HL-60/S4 treated with retinoic acid at 250 ng/mL for 4 days and 3 days (cell line): ENCODE measurements around the gene CSGALNACT2.

Experiments used
- in situ Hi-C: fragments of 300-500 bp; cut with MboI; formaldehyde crosslinking; loops from 2 replicates; pipeline ENCODE4 v1.7.0; 2022; ENCODE audit warnings: low sequenced_read_pairs

CSGALNACT2 gene

DNA sequence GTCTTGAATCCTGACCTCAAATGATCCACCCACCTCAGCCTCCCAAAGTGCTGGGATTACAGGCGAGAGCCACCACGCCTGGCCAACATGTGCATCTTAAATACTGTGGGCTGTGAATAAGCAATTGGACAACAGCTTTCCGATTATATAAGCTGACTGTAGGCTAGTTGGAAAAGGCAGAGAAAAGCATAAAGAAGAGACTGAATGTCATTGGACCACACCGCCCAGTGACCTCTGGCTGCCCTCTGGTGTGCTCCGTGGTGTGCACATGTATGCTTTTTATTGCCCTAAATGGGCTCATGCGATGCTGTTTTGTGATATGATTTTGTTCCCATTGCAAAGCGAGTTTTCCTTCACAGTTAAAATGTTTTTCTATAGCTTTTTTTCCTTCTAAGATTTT lies 15.4 kb upstream of the CSGALNACT2 start:
- in situ Hi-C loops = loop anchor here (25.0 kb wide), 1 partner anchor 261 kb away; no protein-coding TSS in a partner anchor

DNA sequence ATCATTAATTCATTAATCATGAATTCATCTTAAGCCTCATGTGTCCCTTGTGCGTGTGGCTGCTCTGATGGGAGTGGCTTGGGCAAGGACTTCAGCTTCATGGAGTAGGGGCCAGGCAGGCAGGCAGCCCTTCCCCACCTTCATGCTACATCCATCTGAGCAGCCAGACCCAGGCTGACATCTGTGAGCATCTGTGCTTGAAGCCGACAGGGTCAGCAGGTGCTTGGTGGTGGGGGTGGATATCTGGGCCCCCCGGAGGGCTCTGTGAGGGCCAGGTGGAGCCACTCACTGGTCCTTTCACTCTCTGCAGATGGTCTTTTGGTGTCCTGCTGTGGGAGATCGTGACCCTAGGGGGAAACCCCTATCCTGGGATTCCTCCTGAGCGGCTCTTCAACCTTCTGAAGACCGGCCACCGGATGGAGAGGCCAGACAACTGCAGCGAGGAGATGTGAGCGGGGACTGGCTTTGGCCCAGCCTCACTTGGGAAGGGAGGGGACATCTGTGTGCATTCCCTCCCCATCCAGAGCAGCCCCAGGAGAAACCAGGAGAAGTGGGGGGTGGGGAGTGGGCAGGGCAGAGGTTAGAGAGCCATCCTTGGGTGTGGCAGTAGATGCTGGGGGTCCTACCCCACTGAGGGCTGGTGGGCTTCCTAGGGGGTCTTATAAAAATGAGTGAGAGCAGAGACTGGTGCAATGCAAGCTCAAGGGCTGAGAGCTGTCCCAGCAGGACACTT lies 14.7 kb upstream of the CSGALNACT2 start:
- in situ Hi-C loops = loop anchor here (25.0 kb wide), 1 partner anchor 261 kb away; no protein-coding TSS in a partner anchor

DNA sequence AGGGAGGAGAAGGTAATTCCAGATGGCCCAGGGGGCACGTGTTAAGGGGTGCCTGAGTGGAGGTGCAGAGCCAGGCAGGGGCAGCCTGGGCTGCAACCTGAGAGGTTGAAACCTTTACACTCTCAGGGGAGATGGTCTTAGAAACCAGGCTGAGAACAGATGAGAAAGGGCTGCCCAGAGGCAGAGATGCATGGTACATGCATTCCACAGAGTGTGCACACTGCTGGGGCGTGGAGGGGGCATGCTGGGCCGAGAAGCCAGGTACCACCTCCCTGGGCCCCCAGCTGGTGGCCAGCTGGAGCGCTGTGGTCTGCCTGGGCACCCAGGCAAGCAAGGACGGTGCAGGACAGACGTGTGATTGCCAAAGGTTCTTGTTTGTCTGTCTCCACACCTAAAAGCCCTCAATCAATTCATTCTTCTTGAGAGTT lies 14.1 kb upstream of the CSGALNACT2 start:
- in situ Hi-C loops = loop anchor here (25.0 kb wide), 1 partner anchor 262 kb away; no protein-coding TSS in a partner anchor

DNA sequence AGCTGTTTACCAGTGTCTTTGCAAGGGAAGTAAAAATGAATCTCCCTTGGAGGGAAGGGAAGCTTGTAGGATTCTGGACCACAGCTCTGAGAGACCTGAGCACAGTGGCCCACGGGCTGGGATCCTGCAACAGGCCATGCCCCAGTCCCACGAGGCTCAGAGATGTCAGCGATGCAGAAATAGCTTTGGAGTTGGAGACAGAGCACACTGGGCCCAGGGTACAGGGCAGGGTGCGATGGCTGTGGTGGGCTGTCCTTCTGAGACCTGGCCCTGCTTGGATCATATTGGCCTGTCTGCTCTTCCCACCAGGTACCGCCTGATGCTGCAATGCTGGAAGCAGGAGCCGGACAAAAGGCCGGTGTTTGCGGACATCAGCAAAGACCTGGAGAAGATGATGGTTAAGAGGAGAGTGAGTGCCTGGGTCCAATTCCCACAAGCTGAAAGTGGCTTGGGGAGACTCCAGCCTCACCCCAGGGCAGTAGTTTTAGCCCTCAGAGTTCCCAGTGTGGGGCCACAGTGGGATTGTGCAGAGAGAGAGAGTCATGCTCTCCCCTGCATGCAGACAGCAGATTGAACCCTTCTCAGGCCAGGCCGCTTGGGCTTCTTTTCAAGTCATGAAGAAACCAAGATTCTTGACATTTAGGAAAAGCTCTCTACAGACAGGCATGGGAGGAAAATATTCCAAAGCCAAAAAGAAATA lies 13.5 kb upstream of the CSGALNACT2 start:
- in situ Hi-C loops = loop anchor here (25.0 kb wide), 1 partner anchor 262 kb away; no protein-coding TSS in a partner anchor

DNA sequence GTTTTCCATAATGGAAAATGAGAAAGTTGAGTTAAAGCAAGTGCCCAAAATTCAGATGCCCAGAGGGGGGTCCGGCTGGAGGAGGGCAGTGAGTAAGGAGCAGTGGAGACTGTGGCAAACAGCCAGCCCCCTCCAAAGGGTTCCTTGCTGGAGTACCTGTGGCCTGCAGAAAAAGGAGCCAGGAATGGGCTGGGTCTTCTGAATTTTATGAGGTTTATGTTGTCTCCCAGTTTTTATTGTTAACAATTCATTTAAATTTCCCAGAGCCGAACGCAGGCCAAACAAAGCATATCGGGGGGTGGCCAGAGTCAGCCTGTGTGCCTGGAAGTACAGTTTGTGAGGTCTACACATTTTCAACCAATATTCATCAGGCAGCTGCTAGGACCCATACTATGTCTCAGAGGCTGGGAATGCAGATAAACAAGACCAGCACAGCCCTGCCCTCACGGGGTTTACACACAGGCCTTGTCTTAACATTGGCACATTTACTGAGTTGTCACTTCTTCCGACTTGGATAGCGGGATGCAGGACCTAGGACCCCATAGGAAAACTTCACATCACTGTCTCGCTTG lies 12.9 kb upstream of the CSGALNACT2 start:
- in situ Hi-C loops = no loop called here

DNA sequence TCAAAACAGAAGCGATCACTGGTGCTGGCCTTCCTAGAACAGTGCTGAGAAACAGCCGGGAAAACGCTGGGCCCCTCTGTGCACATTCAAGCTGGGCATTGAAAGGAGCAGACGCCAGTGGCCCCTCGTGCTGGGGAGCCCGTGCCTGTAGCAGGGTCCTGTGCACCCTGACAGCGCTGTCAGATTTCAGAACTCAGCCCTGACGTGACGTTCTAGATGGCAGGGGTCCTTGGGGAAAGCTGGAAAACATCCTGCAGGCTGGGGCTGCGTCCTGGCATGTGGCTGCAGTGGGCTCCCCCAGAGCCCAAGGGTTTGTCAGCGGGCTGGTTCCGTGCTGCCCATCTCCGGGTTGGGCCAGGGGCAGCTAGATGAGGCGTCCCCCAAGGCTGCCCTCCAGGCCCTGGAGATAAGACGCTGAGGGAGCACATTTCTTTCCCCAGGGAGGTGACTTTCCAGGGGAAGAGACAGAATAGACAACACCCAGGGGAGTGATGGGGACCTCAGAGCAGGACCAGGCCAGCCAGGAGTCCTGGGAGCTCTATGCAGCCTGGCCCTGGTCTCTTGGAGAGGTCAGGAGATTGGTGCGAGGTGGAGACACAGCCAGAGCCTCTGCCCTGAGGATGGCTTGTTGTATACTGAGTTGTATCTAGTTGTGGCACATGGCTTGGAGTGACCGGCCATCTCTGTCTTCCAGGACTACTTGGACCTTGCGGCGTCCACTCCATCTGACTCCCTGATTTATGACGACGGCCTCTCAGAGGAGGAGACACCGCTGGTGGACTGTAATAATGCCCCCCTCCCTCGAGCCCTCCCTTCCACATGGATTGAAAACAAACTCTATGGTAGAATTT lies 12.1 kb upstream of the CSGALNACT2 start:
- in situ Hi-C loops = no loop called here

DNA sequence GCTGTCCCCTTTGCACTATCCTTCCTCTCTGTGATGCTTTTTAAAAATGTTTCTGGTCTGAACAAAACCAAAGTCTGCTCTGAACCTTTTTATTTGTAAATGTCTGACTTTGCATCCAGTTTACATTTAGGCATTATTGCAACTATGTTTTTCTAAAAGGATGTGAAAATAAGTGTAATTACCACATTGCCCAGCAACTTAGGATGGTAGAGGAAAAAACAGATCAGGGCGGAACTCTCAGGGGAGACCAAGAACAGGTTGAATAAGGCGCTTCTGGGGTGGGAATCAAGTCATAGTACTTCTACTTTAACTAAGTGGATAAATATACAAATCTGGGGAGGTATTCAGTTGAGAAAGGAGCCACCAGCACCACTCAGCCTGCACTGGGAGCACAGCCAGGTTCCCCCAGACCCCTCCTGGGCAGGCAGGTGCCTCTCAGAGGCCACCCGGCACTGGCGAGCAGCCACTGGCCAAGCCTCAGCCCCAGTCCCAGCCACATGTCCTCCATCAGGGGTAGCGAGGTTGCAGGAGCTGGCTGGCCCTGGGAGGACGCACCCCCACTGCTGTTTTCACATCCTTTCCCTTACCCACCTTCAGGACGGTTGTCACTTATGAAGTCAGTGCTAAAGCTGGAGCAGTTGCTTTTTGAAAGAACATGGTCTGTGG lies 11.4 kb upstream of the CSGALNACT2 start:
- in situ Hi-C loops = no loop called here

DNA sequence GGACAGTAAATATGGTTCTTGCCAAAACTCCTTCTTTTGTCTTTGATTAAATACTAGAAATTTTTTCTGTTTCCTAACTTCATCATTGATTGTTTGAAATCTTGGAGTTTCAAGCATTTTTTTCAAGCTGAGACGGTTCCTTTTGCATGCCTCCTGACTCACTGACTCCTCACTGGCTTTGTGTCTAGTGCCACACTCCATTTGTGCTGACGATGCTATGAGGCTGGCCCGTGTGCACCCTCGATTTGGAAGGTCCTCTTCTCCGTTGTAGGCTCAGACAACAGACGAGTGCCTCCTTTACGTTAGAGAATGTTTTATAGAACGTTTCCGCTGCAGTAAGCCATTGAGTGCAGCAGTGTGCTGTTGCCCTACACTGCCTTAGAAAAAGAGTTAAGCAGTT lies 10.8 kb upstream of the CSGALNACT2 start:
- in situ Hi-C loops = no loop called here

DNA sequence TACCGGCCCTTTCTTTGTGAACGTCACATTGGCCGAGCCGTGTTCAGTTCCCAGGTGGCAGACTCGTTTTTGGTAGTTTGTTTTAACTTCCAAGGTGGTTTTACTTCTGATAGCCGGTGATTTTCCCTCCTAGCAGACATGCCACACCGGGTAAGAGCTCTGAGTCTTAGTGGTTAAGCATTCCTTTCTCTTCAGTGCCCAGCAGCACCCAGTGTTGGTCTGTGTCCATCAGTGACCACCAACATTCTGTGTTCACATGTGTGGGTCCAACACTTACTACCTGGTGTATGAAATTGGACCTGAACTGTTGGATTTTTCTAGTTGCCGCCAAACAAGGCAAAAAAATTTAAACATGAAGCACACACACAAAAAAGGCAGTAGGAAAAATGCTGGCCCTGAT lies 9.9 kb upstream of the CSGALNACT2 start:
- in situ Hi-C loops = no loop called here

DNA sequence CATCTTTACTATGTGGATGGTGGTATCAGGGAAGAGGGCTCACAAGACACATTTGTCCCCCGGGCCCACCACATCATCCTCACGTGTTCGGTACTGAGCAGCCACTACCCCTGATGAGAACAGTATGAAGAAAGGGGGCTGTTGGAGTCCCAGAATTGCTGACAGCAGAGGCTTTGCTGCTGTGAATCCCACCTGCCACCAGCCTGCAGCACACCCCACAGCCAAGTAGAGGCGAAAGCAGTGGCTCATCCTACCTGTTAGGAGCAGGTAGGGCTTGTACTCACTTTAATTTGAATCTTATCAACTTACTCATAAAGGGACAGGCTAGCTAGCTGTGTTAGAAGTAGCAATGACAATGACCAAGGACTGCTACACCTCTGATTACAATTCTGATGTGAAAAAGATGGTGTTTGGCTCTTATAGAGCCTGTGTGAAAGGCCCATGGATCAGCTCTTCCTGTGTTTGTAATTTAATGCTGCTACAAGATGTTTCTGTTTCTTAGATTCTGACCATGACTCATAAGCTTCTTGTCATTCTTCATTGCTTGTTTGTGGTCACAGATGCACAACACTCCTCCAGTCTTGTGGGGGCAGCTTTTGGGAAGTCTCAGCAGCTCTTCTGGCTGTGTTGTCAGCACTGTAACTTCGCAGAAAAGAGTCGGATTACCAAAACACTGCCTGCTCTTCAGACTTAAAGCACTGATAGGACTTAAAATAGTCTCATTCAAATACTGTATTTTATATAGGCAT lies 9.1 kb upstream of the CSGALNACT2 start:
- in situ Hi-C loops = no loop called here

DNA sequence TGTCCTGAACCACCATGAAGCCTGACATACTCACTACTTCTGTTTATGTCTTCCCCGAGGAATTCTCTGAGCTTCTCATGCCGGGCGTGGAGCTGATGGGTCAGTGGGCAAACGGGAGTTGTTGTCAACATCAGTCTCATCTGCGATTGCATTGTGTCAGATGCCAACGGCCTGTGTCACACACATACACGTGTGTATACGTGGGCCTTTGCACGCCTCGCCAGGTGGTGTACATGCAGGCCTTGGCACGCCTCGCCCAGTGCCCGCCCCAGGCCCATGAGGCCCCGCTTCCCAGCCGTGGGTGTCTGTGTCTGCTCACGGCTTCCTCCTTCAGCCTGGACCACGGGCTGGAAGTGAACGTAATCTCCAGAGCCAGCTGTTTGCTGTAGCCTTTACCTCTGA lies 7.5 kb upstream of the CSGALNACT2 start:
- in situ Hi-C loops = no loop called here

DNA sequence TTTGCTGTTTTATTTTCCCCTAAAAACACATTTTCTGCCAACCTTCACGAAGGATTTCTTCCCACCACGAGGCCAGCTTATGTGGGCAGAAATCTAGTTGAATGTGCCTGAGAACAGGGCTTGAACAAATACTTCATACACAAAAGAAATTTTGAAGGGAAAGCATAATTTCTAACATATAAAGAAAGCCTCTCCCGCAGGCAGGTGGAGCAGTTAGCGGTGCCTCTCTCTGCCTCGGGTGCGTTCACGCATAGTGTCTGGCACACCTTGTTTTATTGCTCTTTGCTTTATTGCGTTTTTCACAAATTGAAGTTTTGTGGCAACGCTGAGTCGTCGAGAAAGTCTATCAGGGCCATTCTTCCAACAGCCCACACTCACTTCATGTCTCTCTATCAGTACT lies 7.0 kb upstream of the CSGALNACT2 start:
- in situ Hi-C loops = no loop called here

DNA sequence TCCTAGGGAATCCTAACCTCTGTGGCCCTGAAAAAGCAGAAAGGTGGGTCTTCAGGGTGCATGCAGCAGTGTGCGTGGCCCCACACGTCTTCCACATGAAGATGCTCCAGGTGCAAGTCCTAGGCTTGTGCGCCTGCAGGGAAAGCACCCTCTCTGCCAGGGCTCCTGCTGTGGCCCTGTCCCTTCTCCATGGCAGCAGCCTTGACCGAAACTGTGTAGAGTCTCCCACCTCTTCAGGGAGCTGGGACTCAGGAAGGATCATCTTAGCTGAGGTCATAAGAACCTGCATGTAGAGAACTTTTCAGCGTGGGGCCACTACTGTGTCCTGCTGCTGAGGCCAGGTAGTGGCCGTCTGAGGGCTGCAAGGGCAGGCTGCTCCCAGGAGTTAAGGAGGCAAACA lies 6.3 kb upstream of the CSGALNACT2 start:
- in situ Hi-C loops = no loop called here

DNA sequence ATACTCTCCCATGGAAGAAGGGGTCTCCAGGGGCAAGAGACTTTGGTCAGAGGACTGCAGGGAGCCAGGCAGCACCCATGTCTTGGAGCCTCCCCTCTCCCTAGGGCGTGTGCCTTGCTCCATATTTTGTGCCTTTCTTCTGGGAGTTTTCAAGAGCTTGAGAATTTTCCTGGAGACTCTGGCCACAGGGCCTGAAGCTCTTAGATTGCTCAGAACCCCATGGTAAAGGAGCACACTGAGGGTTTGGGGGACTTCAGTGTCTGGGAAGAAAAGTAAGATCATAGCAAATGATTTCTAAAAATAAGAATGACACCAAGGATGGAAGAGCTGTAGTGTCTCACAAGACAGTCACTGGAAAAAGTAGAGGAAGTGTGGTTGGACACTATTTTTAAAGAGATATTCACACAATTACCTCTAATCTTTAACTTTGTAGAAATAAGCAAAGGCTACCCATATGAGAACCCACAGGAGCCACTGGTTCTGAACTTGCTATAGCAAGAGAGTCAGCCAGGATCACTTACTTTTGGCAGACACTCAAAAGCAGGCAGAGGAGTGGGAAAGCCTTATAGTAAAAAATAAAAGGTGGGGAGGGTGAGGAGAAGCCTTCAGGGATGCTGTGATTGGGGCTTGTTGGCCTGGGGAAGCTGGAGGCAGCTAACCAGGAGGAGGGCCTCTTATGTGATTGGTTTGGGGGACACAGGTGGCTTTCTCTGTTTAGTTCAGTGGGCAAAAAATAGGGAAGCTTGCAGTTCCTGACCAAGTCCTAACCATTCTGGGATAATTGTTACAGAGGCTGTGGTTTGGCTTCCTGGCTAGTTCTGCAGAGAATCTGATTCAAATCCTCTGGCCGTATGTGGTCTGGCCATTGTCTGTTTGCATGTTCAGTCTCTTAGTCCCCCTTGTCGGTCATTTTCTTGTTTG lies 5.1 kb upstream of the CSGALNACT2 start:
- in situ Hi-C loops = no loop called here

DNA sequence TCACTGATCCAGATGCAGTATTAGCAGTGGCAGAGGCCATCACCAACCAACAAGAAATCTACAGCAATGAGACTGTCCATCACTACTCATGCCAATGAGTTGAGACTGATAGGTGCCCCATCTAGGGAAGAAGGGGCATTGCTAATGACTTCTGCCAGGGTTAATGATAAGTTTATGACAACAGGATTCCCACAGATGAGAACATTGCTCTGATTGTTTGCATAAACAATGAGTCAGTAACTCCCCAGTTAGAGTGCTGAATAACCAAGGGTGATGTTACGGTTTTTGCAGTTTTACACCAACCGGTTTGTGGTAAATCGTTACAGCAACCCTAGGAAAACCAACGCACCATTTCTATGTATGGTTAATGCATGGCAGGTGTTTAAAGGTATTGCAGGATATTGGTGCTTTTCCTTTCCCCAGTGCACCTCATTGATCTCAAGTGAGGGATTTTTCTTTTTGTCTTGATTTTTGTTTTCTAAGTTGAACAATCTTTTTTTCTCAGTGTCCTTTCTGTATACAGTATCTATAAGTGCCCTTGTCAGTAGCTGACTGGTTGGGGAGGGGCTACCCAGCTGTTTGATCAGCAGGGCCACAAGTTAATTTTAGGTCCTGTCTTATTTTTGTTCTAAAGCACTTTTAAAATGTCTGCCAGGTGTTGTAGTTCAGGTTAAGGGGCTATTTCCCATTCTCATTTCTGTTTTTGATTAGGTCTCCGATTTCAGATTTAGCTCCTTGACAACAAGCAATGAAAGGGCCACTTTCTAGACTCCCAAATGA lies 3.9 kb upstream of the CSGALNACT2 start:
- in situ Hi-C loops = no loop called here

DNA sequence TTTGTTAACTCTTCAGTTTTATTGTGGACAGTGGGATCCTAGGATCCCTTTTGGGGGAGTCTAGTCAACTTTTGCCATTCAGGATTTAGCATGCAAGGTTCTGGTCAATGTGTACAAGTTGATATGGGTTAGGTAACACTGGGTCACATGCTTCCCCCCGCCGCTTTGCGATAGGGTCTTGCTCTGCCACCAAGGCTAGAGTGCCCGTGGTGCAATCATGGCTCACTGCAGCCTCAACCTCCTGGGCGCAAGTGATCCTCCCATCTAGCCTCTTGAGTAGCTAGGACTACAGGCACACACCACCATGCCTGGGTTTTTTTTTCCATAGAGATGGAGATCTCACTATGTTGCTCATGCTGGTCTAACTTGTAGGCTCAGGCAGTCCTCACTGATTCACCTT lies 3.2 kb upstream of the CSGALNACT2 start:
- in situ Hi-C loops = no loop called here

DNA sequence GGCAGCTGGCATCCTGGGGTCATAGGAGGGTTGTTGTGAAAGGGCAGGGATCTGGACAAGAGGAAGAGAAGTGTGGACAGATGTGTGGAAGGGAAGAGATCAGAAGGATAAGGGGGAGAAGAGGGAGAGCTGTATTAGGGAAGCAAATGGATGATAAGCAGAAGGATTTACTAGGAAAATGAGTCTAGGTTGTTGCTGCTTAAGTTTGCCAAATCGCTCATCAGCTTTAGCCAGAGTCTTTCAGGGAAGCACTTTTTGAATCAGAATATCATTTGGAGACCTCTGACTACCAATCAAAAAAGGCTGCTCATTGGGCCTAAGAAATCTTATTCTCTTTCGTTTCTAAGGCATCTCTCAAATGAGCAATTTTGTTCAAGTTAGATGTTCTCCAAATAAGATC lies 2.6 kb upstream of the CSGALNACT2 start:
- in situ Hi-C loops = no loop called here

DNA sequence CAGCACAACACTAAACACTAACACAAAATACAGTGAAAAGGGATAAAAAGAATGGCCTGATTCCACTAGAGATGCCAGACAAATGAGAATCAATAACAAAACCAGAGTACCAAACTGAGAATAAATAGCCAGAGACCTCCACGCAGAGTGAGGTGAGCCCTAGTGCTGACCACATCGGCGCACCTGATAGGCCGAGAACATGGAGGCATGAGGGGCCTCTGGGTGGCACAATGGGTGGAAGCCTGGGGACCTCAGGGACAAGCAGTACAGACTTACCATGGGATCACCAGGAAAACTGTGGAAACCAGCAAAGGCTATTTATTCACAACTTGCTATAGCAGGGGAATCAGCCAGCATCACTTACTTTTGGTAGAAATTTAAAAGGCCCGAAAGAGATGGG lies 1.8 kb upstream of the CSGALNACT2 start:
- in situ Hi-C loops = no loop called here
